Heart left ventricle (tissue), 16 donors: Measurements from ENCODE around the gene B4GALT1. TPM values are rescaled to one million over a fixed set of nuclear protein-coding genes. Genes with fewer than 3 reads are reported as not detected.

ENCODE experiments used
- ATAC-seq, 4 donors: fragments of 200-7000 bp; cut with Tn5 transposase; one replicate each; pipeline ENCODE4 v1.9.1; 2020 to 2022; ENCODE audit warnings: moderate library complexity in 4 of 4, mild to moderate bottlenecking in 3 of 4, moderate number of reproducible peaks in 1 of 4
- DNase-seq, 5 donors: peaks; one replicate each; pipeline ENCODE4 v3.0.0-alpha.2; 2020
- H3K27ac ChIP-seq, 12 donors: fragments of 200-600 bp; sonication (generic) in 4 of 12; one replicate each; pipeline versions ENCODE4 v1.5.0 to v1.8.0; 2016 to 2022; ENCODE audit warnings: mild to moderate bottlenecking in 2 of 12
- H3K27me3 ChIP-seq, 9 donors: fragments of 200-600 bp; sonication (generic) in 2 of 9; one replicate each; pipeline versions ENCODE4 v1.5.1 to v1.8.0; 2016 to 2022; ENCODE audit warnings: mild to moderate bottlenecking in 3 of 9
- H3K36me3 ChIP-seq, 9 donors: fragments of 200-600 bp; sonication (generic) in 2 of 9; one replicate each; pipeline versions ENCODE4 v1.5.0 to v1.8.0; 2018 to 2022; ENCODE audit warnings: mild to moderate bottlenecking in 2 of 9
- H3K4me1 ChIP-seq, 12 donors: fragments of 200-600 bp; sonication (generic) in 4 of 12; one replicate each; pipeline versions ENCODE4 v1.5.0 to v1.8.0; 2016 to 2022; ENCODE audit warnings: mild to moderate bottlenecking in 3 of 12
- H3K4me3 ChIP-seq, 12 donors: fragments of 200-600 bp; sonication (generic) in 4 of 12; one replicate each; pipeline versions ENCODE4 v1.5.0 to v1.8.0; 2017 to 2022; ENCODE audit warnings: mild to moderate bottlenecking in 9 of 12, moderate library complexity in 4 of 12
- H3K9me3 ChIP-seq, 12 donors: fragments of 200-600 bp; sonication (generic) in 4 of 12; one replicate each; pipeline versions ENCODE4 v1.5.0 to v1.8.0; 2016 to 2022; ENCODE audit warnings: mild to moderate bottlenecking in 1 of 12
- CTCF ChIP-seq, 12 donors: fragments of 200-600 bp; sonication (generic) in 4 of 12; IDR thresholded peaks; one replicate each; pipeline versions ENCODE4 v1.5.0 to v1.8.0; 2018 to 2022; ENCODE audit warnings: antibody characterized with exemption in 12 of 12, mild to moderate bottlenecking in 5 of 12
- POLR2A ChIP-seq, 2 donors: fragments of 450-650 bp; IDR thresholded peaks; one replicate each; pipeline ENCODE4 v1.6.1; 2017; ENCODE audit warnings: antibody characterized with exemption in 2 of 2, mild to moderate bottlenecking in 2 of 2, moderate library complexity in 2 of 2
- WGBS, 4 donors: extraction: QIAGEN DNeasy Blood & Tissue Kit in 2 of 4; methylation state at CpG; one replicate each; pipeline versions ENCODE4 v1.1.5 to v1.1.7; 2013 to 2018; 5-methylcytosine and 5-hydroxymethylcytosine counted together
- intact Hi-C, 10 donors: fragments of 100-400 bp; cut with DNase I; formaldehyde crosslinking; loops; one replicate each; pipeline versions ENCODE4 v1.11.1 to v1.14.2; 2022
- polyA plus RNA-seq, 2 donors: library from polyadenylated mRNA; stranded (reverse); fragments of 200-250 nt; gene quantifications; one replicate each; pipeline ENCODE4 v1.2.3, GENCODE V29; 2013
- total RNA-seq, 9 donors: library from RNA; depleted of rRNA in 2 of 9; stranded (reverse); fragments of >200 nt in 2 of 9; fragmentation: NEBNext Ultra II Directional in 3 of 9; extraction: Animal tissue kit (Norgen Biotek cat#: 25700) in 3 of 9; gene quantifications; one replicate each; pipeline versions ENCODE4 v1.1.0 to v1.2.4, GENCODE V29; 2016 to 2023
- donor health status: ischemic (EF 13 %, LVEDD 7.1; RV severe dilation, severe dysfunction).
- donor health status: healthy with polysubstance abuse.
- donor health status: DM: no; HTN: yes; CAD: no.
- donor health status: DM: no; HTN: no; CAD: no.
- donor health status: ischemic (EF 25% LVEDD 6.9; RV normal size, moderate dysfunction).
- donor health status: ischemic (EF 25% LVEDD 5.7; RV mildly dilated, moderate dysfunction).
- donor health status: healthy.
- donor health status: DM: yes; HTN: yes; CAD: no.
- donor health status: ischemic (EF 35%, LVEDD 5.7; RV mildly dilated, moderate dysfunction).
- donor health status: nonischemic (EF 11% LVEDD 7.7; RV severe dilation, severe dysfunction).
- donor health status: DM: yes; HTN: yes; CAD: no.
- donor health status: PGD.
- donor health status: ischemic (EF 29% LVEDD 5.4; RV normal size, mild dysfunction).
- donor health status: nonischemic (EF 23%, LVEDD 6.1; RV moderate dilation, normal function).

Gene B4GALT1
- total and polyA plus RNA-seq, 11 donors = 10.6 to 73.3 (median 38.4) TPM

- no peaks in the 10 kb centered on the region for H3K27me3 ChIP-seq
- no peaks in the 10 kb centered on the region for H3K9me3 ChIP-seq
- H3K4me1 ChIP-seq = peaks cover 27 to 80% (median 73%) of the 10 kb centered on the region in 12 donors
- no peaks in the 10 kb centered on the region for H3K36me3 ChIP-seq
- peak overlapping the region; percentile 96 to 100 (median 99) for H3K27ac ChIP-seq
- WGBS, 4 donors = 72 to 74% (median 72%) methylated on average over 7 to 8 of the region's 8 CpGs
- ATAC-seq (no peak), DNase-seq (peak in 1 of 5 donors; percentile 24)
- TF ChIP-seq POLR2A (IDR thresholded peaks at IDR 0.05) (no peak), CTCF (IDR thresholded peaks at IDR 0.05) (no peak)
- intact Hi-C loops = loop anchor here in 4 of 10 donors (5.0 to 10.0 kb wide), 2 partner anchors 36 to 59 kb away; no protein-coding TSS in a partner anchor
- H3K4me3 ChIP-seq = peak overlapping the region in 11 of 12 donors; percentile 65 to 100 (median 89)
Measured at GRCh38 chr9:33163433-33164137, 3.6 kb downstream of the B4GALT1 start.

GRCh38 chr9:33162721-33163311 is 4.3 kb downstream of the B4GALT1 start:
- Histone ChIP-seq H3K9me3 (no peaks in the 10 kb centered on the region), H3K36me3 (no peaks in the 10 kb centered on the region), H3K27ac (peak overlapping the region; percentile 96 to 100 (median 99)), H3K4me1 (peaks cover 34 to 85% (median 75%) of the 10 kb centered on the region in 12 donors), H3K4me3 (peak overlapping the region in 7 of 12 donors; percentile 2 to 99 (median 65)), H3K27me3 (no peaks in the 10 kb centered on the region)
- peak in 1 of 4 donors; percentile 5 for ATAC-seq
- intact Hi-C loops = loop anchor here in 4 of 10 donors (5.0 to 10.0 kb wide), 2 partner anchors 36 to 58 kb away; no protein-coding TSS in a partner anchor
- WGBS, 4 donors = 33 to 61% (median 43%) methylated on average over 8 to 9 of the region's 9 CpGs
- DNase-seq = peak in 2 of 5 donors; percentile 17 to 75
- no peak for TF ChIP-seq POLR2A (IDR thresholded peaks at IDR 0.05)
- no peak for TF ChIP-seq CTCF (IDR thresholded peaks at IDR 0.05)

GRCh38 chr9:33161589-33162132 is 5.5 kb downstream of the B4GALT1 start:
- Histone ChIP-seq H3K36me3 (no peaks in the 10 kb centered on the region), H3K27ac (peak overlapping the region; percentile 96 to 100 (median 99)), H3K4me3 (peak overlapping the region in 6 of 12 donors; percentile 4 to 22 (median 14)), H3K27me3 (no peaks in the 10 kb centered on the region), H3K4me1 (peaks cover 41 to 92% (median 82%) of the 10 kb centered on the region in 12 donors), H3K9me3 (no peaks in the 10 kb centered on the region)
- ATAC-seq (no peak), DNase-seq (peak in 1 of 5 donors; percentile 25)
- no peak for TF ChIP-seq CTCF (IDR thresholded peaks at IDR 0.05)
- TF ChIP-seq POLR2A (IDR thresholded peaks at IDR 0.05) = no peak
- 20 to 47% (median 36%) methylated on average over 1 of the region's 1 CpG for WGBS, 4 donors
- intact Hi-C loops = loop anchor here in 5 of 10 donors (2.0 to 10.0 kb wide), 3 partner anchors 19 to 57 kb away; no protein-coding TSS in a partner anchor
